ENCODE measurements around the gene CD1E.

DNA sequence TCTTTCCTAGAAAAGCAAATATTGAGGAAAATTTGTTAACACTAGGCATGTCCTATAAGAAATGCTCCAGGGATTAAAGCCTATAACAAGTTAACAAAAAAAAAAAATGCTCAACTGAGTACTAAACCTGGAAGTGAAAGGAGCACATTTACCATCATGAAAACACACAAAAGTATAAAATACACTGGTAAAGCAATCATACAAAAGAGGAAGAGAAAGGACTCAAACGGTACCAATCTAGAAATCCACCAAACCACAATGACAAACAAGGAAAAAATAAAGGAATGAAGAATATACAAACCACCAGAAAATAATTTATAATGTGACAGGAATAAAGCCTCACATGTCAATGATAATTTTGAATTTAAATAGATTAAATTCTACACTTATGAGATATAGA, 21.2 kb downstream of the CD1E start:
- TF ChIP-seq, protein P1, sequence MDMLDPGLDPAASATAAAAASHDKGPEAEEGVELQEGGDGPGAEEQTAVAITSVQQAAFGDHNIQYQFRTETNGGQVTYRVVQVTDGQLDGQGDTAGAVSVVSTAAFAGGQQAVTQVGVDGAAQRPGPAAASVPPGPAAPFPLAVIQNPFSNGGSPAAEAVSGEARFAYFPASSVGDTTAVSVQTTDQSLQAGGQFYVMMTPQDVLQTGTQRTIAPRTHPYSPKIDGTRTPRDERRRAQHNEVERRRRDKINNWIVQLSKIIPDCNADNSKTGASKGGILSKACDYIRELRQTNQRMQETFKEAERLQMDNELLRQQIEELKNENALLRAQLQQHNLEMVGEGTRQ (IDR thresholded peaks at IDR 0.05; ENCODE audit: low read depth, low read length): no peak
- TF ChIP-seq, protein P2, sequence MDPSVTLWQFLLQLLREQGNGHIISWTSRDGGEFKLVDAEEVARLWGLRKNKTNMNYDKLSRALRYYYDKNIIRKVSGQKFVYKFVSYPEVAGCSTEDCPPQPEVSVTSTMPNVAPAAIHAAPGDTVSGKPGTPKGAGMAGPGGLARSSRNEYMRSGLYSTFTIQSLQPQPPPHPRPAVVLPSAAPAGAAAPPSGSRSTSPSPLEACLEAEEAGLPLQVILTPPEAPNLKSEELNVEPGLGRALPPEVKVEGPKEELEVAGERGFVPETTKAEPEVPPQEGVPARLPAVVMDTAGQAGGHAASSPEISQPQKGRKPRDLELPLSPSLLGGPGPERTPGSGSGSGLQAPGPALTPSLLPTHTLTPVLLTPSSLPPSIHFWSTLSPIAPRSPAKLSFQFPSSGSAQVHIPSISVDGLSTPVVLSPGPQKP (IDR thresholded peaks at IDR 0.05; ENCODE audit: borderline replicate concordance, low read depth, low read length): no peak
- TF ChIP-seq, protein P3, sequence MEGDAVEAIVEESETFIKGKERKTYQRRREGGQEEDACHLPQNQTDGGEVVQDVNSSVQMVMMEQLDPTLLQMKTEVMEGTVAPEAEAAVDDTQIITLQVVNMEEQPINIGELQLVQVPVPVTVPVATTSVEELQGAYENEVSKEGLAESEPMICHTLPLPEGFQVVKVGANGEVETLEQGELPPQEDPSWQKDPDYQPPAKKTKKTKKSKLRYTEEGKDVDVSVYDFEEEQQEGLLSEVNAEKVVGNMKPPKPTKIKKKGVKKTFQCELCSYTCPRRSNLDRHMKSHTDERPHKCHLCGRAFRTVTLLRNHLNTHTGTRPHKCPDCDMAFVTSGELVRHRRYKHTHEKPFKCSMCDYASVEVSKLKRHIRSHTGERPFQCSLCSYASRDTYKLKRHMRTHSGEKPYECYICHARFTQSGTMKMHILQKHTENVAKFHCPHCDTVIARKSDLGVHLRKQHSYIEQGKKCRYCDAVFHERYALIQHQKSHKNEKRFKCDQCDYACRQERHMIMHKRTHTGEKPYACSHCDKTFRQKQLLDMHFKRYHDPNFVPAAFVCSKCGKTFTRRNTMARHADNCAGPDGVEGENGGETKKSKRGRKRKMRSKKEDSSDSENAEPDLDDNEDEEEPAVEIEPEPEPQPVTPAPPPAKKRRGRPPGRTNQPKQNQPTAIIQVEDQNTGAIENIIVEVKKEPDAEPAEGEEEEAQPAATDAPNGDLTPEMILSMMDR (conservative IDR thresholded peaks at IDR 0.05; ENCODE audit: low read depth, low read length): no peak
- TF ChIP-seq RAD21 (IDR thresholded peaks at IDR 0.05; ENCODE audit: low read length) (no peak), RFX5 (IDR thresholded peaks at IDR 0.05; ENCODE audit: low read depth, low read length) (no peak), CEBPB (IDR thresholded peaks at IDR 0.05; ENCODE audit: low read depth, low read length) (no peak)

Data from IMR-90 (cell line).